ENCODE results near the gene ATP5MC3.

ATP5MC3 gene

DNA sequence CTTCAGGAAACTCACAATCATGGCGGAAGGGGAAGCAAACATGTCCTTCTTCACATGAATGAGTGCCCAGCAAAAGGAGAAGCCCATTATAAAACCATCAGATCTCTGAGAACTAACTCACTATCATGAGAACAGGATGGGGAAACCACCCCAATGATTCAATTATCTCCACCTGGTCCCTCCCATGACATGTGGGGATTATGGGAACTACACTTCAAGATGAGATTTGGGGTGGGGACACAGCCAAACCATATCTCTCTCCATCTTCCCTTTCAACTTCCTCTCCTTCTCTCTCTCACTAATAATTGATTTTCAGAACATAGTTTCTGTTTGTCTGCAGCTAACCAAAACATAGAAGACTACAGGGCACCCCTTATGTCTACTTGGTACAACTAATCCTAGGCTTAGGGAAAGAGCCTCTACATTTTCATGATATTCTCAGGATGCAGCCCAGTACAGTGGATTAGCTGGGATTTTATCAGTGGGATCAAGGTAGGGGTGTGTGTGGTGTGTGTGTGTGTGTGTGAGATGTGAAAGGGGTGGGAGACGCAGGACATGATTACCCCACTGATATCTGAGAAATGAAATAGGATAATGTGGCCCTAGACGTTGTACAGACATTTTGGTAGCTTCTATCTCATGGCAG, 10.7 kb downstream of the ATP5MC3 start:
- DNase-seq (ENCODE audit: low read depth), result no peak
- H3K4me3 ChIP-seq (ENCODE audit: low read depth, low read length), result no peak overlapping the region

DNA sequence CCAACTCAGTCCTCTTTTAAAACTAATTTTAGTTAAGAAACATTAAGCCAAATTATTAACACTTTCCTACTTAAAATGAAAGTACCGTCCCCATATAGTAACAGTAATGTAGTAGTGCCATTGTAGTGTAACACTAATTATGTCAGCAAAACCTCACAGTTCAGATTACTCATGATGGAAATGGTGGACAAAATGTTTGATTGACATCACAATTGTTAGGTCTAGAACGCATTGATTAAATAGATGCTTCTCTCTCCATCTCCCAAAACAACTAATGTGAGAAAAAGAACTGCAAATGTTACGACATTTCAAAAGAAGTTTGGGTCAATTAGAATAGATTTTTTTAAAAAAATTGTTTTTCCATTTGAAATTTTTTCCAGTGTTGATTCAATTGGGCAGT, 12.3 kb downstream of the ATP5MC3 start:
- H3K4me3 ChIP-seq (ENCODE audit: low read depth, low read length), result peak overlapping the region; percentile 99

DNA sequence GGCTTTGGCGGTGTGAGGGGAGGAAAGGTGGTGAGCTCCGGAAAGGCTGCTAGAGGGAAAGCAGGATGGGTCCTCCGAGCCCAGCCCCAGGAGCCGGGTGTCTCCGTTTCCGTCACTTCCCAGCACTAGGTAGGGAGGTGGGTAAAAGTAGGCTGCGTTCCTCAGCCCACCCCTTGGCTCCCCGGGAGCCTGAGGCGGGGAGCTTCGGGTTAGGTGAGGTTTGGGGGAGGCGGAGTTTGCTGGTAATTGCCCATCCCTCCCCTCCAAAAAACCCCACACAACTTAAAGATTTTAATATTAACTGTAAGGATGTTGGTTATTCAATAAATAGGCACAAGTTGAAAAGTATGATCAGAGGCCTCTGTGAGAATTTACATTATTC, 13.0 kb downstream of the ATP5MC3 start:
- H3K4me3 ChIP-seq (ENCODE audit: low read depth, low read length), result peak overlapping the region; percentile 99
- DNase-seq (ENCODE audit: low read depth), result no peak

More for the DNA sequence above, 12.3 kb downstream of the ATP5MC3 start:
- DNase-seq (ENCODE audit: low read depth), result no peak

DNA sequence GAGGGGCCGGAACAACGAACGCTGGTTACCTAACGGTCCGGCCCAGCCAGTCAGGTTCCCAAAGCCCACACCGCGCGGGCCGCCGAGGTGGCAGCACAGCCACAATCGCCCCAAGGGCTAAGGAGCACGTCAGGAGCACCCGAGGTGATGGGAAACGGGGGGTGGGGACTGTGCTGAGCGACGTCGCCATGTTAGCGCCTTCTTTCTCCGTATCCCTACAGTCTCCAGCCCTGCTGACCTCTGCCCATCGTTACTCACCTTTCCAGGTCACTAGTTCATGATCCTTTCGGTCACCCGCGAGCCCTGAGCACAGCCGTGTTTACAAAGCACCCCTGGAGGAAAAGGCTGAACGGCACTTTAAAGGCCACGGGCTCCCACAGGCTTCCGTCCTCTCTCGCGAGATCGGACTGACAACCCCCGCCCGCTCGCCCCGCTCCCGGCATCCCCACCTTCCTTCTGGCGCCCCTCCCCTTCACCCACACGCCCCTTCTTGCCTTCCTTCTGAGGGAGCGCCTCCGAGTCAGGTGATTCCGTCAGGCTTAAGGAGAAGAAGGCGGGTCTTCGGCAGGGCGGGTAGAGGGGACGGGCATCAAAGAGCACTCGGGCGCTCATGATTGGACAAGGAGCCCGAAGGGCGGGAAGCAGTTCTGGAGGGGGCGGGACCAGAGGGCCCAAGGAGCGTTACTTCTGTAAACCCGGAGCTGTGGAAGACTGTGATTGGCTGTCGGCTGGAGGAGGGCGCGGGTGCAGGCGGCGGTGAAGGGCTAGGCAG, 13.5 kb downstream of the ATP5MC3 start, which contains the start of gene ATF2:
Gene ATF2, minus strand, starts transcription at position 412 of the 772 bp plus-strand sequence. CDS start 31,760 bp downstream, outside the sequence.
- peak; percentile 99 for DNase-seq (ENCODE audit: low read depth)
- peak within 1 kb of the TSS; percentile 99 for H3K4me3 ChIP-seq (ENCODE audit: low read depth, low read length)

DNA sequence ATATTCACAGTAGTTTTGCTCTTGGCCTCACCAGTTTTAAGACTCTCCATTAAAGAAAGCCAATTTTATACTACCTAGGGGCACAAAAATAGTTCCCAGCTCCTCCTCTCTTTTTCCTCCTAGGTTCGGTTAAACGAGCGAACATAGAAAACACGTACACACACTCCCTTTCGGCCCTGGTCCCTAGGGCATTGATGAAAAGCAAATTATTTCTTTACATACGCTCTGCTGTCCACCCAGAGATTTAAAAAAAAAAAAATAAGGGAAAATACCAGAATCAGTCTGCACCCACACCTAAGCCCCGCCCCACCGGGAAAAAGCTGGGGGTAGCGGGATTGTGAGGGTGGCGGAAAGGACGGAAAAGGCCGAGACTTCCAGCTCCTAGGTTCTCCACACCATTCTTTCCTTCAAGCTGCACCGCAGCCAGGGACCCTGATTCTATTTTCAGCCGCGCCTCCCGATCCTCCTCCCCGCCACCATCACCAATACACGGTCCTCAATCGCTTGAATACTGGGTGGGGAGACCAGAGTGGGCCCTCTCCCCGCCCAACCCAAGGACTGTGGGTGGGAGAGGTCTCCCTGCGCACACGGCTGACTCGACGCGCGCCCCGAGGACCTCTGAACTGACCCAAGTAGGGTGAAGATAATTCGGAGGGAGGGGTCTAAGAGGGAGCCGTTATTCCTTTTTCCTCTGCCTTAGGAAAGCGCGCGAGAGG, 14.3 kb downstream of the ATP5MC3 start:
- H3K4me3 ChIP-seq (ENCODE audit: low read depth, low read length), result peak overlapping the region; percentile 99
- no peak for DNase-seq (ENCODE audit: low read depth)

DNA sequence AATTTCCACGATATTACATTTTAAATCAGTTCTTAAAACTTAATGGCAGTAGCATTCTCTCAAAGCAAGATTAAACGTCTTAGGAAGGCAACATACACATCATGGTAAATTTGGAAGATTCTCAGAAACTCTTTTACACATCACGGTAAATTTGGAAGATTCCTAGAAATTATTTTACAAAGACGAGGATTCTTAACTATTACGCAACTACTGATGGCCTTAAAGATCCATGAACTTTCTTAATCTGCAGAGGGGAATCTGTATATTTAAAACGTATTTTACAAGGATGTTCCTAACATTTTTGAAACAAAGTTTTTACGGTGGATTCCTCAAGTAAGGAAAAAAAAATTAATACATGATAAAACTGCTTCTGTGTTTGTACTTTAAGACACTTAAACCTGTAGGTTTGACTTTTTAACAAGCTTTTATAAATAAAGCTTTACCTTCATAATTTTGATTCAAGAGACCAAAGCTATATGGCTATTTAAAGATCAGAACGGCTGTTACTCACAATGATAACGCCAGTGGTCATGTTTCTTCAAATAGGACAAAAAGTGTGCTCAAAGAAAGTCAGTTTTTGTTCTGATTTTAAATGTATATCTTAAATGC, 15.2 kb downstream of the ATP5MC3 start:
- DNase-seq (ENCODE audit: low read depth), result no peak
- peak overlapping the region; percentile 99 for H3K4me3 ChIP-seq (ENCODE audit: low read depth, low read length)

DNA sequence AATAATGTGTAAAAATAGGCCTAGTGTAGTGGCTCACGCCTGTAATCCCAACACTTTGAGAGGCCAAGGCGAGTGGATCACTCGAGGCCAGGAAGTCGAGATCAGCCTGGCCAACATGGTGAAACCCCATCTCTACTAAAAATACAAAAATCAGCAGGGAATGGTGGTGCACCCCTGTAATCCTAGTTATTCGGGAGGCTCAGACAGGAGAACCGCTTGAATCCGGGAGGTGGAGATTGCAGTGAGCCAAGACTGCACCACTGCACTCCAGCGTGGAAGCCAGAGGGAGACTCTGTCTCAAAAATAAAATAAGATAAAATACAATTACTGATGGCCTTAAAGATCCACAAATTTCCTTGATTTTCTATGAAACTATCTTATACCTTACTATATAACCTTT, 17.3 kb downstream of the ATP5MC3 start:
- no peak overlapping the region for H3K4me3 ChIP-seq (ENCODE audit: low read depth, low read length)
- no peak for DNase-seq (ENCODE audit: low read depth)

DNA sequence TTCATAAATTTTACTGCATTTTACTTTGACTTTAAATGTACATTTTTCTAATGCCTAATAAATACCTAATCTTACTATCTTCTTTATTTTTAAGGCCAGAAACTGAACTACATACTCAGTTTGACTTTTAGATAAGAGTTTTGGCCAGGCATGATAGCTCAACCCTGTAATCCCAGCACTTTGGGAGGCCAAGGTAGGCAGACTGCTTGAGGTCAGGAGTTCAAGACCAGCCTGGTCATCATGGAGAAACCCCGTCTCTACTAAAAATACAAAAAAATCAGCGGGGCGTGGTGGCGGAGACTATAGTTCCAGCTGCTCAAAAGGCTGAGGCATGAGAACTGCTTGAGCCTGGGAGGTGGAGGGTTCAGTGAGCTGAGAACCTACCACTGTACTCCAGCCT, 22.6 kb downstream of the ATP5MC3 start:
- H3K4me3 ChIP-seq (ENCODE audit: low read depth, low read length), result no peak overlapping the region
- DNase-seq (ENCODE audit: low read depth), result no peak

DNA sequence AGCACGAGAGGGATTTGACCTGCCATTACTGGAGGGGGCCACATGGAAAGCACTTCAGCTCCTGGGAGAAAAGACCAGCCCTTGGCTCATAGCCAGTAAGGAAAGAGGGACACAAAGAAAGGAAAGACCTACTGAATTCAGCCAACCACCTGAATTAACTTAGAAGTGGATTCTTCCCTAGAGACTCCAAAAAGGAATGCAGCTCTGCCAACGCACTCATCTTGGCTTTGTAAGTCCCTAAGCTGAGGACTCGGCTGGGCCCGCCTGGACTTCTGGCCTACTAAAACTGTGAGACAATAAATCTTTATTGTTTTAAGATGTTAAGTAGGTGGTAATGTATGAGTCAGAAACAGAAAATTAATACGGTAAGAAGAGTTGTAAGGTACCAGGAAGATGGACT, 25.0 kb downstream of the ATP5MC3 start:
- DNase-seq (ENCODE audit: low read depth), result no peak
- H3K4me3 ChIP-seq (ENCODE audit: low read depth, low read length), result no peak overlapping the region

DNA sequence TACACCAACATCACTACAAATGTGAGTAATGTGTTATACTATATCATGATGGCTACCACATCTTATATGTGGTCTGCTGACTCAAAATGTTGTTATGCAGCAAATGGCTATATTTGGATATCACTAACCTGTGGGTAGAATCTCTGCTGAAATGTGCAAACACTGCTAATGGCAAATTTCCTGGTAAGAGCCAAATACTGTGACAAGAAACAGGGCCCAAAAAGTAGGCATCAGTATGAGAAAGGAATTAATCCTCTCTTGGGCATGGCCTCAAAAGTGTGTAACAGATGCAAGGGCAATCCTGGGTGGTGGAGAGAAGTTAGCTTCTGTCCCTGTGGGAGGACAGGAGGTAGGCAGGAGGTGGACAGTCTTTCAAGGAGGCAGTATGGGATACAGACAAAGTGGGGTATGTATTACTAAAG, 26.8 kb downstream of the ATP5MC3 start:
- H3K4me3 ChIP-seq (ENCODE audit: low read depth, low read length), result no peak overlapping the region
- peak; percentile 43 for DNase-seq (ENCODE audit: low read depth)

DNA sequence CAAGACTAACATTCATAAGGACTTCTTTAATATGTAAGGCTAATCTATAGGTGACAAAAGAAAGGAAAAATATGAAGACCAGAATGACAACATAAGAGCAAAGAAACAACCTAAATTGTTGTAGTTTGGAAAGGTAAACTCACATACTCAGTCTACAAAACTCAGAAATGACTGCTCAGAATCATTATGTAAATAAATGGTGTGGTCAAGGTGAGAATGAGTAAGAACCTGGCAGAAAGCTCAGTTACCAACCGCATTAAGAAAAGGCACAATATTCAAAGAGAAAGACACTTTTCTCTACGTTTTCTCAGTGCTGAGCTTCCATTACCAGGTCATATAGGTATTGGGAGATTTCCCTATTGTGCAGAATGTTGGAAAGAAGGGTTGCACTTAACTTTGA, 29.3 kb downstream of the ATP5MC3 start:
- H3K4me3 ChIP-seq (ENCODE audit: low read depth, low read length), result no peak overlapping the region
- DNase-seq (ENCODE audit: low read depth), result no peak

DNA sequence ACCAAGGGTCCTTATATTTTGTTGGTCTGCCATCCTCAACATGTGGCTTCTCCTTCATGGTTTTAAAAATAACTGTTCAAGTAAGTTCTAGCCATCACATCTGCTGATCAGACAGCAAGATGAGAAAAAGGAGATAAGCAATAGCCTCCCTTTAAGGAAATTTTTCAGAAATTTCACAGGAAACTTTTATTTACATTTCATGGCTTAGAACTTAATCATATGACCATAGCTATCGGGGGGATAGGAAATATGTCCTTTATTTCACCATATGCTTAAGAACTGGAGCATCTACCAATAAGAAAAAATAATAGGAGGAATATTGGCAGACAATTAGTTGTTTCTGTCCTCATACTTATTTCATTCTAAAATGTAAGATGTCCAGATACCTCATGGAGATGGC, 29.7 kb downstream of the ATP5MC3 start:
- no peak for DNase-seq (ENCODE audit: low read depth)
- no peak overlapping the region for H3K4me3 ChIP-seq (ENCODE audit: low read depth, low read length)

DNA sequence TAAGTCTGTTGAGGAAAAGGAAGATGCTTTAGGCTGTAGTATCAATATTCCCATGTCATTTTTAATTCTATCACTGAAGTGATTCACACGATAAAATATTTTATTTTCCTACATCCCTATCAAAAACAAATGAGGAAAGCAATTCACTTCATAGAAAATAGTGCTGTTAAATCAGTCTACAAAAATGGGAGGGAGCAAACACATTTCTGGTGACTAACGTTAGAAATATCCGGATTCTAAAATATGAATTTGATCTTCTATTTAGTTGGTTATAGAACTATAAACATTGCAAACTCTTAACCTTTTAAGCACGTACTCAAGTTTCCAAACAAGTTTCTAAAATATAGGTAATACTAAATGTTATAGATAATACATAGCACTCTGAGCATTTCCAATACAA, 34.3 kb downstream of the ATP5MC3 start:
- DNase-seq (ENCODE audit: low read depth), result no peak
- no peak overlapping the region for H3K4me3 ChIP-seq (ENCODE audit: low read depth, low read length)

DNA sequence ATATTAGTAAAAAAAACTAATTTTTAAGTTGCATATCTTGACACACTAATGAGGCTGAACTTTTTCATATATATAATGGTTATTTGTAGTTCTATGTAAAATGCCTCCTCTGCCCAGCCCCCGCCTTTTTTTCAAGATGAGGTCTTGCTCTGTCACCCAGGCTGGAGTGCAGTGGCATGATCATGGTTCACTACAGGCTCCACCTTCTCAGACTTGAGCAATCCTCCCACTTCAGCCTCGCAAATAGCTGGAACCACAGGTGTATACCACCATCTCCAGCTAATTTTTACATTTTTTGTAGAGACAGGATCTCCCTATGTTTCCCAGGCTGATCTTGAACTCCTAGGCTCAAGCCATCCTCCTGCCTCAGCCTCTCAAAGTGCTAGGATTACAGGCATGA, 37.8 kb downstream of the ATP5MC3 start:
- DNase-seq (ENCODE audit: low read depth), result no peak
- H3K4me3 ChIP-seq (ENCODE audit: low read depth, low read length), result no peak overlapping the region

DNA sequence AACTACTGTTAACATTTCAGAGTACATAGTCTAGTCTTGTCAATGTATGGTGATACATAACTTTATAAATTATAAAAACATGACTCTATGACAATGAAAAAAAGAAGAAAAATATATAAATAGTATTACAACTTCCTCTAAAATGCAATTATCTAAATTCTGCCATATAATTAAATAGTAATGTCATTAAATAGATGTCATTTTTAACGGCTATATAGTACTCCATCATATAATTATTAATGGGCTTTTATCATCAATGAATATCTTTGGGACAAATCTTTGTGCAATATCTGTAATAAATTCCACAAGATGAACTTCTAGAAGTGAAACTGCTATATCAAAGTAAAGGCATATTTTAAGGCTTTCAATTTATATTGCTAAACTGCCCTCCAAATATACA, 38.3 kb downstream of the ATP5MC3 start:
- no peak overlapping the region for H3K4me3 ChIP-seq (ENCODE audit: low read depth, low read length)

DNA sequence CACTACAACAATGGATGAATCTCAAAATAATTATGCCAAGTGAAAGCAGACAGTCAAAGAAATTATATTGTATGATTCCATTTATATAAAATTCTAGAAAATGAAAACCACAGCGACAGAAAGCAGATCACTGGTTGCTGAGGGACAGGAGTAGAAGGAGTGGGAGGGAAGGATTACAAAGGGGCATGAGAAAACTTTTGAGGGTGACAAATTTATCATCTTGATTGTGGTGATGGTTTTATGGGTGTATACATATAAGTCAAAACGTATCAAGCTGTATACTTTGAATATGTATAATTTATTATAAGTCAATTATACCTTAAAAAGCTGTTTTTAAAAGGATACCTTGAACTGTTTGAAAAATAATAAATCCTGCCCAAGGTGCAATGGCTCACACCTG, 41.2 kb downstream of the ATP5MC3 start:
- no peak for DNase-seq (ENCODE audit: low read depth)
- H3K4me3 ChIP-seq (ENCODE audit: low read depth, low read length), result no peak overlapping the region

More for the DNA sequence above, 38.3 kb downstream of the ATP5MC3 start:
- no peak for DNase-seq (ENCODE audit: low read depth)

DNA sequence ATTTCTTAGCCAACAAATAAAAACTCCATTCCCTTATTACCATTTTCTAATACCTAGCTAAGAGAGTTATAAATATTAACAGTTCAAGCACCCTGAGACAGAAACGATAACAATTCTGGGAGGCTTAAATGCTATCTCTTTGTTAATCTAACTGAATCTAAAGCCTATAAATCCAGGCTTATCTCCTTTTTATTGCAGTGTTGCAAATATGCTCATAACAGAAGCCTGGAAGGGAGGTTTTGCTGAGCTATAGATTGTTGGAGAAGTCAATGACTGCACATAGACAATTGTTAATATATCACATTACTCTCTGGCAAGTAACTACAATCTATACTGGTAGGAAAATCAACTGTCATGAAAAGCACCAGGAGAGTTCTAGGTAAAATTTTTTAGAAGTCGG, 43.7 kb downstream of the ATP5MC3 start:
- H3K4me3 ChIP-seq (ENCODE audit: low read depth, low read length), result no peak overlapping the region
- DNase-seq (ENCODE audit: low read depth), result no peak

DNA sequence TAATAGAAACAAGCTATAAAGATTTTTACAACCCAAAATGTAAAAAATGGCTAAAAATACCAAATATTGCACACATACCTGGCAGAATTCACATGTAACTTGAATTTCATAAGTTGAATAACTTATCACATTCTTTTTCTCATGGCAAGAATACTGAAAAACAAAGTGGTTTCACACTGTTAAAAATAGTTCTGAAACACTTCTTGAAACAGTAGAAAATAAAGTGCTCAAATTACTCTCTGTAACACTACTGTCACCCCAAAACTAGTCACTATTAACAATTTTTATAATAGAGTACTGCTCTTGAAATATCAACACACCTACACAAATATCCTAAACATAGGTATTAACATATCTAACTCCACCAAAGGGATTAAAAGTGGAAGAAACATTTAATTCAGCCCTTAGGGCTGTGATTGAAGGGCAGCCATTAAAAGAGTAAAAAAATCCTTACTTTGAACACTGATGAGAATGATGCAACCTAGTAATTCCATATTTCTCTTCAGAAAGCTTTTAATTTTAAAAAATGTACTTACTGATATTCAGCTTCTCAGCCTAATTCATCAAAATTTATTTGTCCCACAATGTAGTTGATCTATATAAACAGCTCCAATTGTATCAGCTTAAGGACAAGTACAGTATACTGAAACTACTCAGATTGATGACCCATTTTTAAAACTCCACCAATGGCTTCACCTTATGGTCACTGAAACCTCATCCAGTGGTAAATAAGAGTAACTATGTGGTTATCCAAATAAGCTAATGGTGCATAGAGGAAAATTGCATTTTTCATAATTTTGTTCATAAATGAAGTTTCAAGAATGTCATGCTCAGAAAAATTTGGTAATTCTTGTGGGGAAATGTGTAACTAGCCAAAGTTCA, 44.9 kb downstream of the ATP5MC3 start:
- no peak for DNase-seq (ENCODE audit: low read depth)

DNA sequence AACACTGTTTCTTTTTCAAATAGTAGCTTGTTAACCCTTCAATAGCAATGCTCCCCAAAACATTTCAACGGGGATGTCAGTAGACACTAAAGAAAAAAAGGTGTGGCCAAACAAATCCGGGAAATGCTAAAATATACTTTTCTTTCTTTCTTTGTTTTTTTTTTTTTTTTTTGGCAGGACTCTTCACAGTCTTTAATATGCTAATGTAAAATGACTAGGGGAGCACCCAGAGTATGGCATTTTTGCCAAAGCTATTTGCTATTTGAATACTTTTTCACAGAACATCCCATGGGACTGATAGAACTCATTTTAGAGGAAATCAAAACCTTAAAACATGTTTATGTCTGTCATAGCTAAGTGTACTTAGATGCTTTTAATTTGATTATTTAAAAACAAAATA, 45.6 kb downstream of the ATP5MC3 start:
- no peak overlapping the region for H3K4me3 ChIP-seq (ENCODE audit: low read depth, low read length)
- no peak for DNase-seq (ENCODE audit: low read depth)

More for the DNA sequence above, 44.9 kb downstream of the ATP5MC3 start:
- H3K4me3 ChIP-seq (ENCODE audit: low read depth, low read length), result no peak overlapping the region
